Osteoblast (primary cell): Measurements from ENCODE around the gene DELE1. TPM values are rescaled to one million over a fixed set of nuclear protein-coding genes. Genes with fewer than 3 reads are reported as not detected.

ENCODE experiments used
- DNase-seq: peaks from one replicate; pipeline ENCODE4 v3.0.0; 2011; ENCODE audit warnings: low spot score, mixed read lengths; ENCODE audit not compliant: insufficient read length; ENCODE audit errors: missing footprints
- H2AFZ ChIP-seq: 2 replicates; pipeline ENCODE4 v1.6.0; 2011; ENCODE audit warnings: mild to moderate bottlenecking, low read length
- H3K27ac ChIP-seq: 2 replicates; pipeline ENCODE4 v1.5.1; 2011; ENCODE audit warnings: mild to moderate bottlenecking, low read depth, low read length, moderate library complexity
- H3K27me3 ChIP-seq: 2 replicates; pipeline ENCODE4 v1.6.0; 2012; ENCODE audit warnings: mild to moderate bottlenecking, control low read depth, inconsistent platforms, low read length, moderate library complexity; ENCODE audit not compliant: insufficient read depth
- H3K36me3 ChIP-seq: 2 replicates; pipeline ENCODE4 v1.5.1; 2011; ENCODE audit warnings: mild to moderate bottlenecking, low read length, control low read depth, moderate library complexity; ENCODE audit not compliant: insufficient read depth
- H3K4me1 ChIP-seq: 2 replicates; pipeline ENCODE4 v1.5.1; 2011; ENCODE audit warnings: mild to moderate bottlenecking, low read length, control low read depth, moderate library complexity; ENCODE audit not compliant: insufficient read depth
- H3K4me2 ChIP-seq: 2 replicates; pipeline ENCODE4 v1.6.0; 2011; ENCODE audit warnings: mild to moderate bottlenecking, low read length; ENCODE audit not compliant: insufficient read depth
- H3K4me3 ChIP-seq: fragments of 200-600 bp; sonication (generic); 3 replicates; pipeline ENCODE4 v1.5.1; 2012; ENCODE audit warnings: mild to moderate bottlenecking, low read length, inconsistent platforms; ENCODE audit not compliant: insufficient read depth
- H3K79me2 ChIP-seq: 2 replicates; pipeline ENCODE4 v1.6.0; 2012; ENCODE audit warnings: mild to moderate bottlenecking, low read length, control low read depth, inconsistent platforms; ENCODE audit not compliant: insufficient read depth
- H3K9me3 ChIP-seq: 2 replicates; pipeline ENCODE4 v1.5.1; 2011; ENCODE audit warnings: low read depth, low read length, control low read depth
- H4K20me1 ChIP-seq: 2 replicates; pipeline ENCODE4 v1.6.0; 2012; ENCODE audit warnings: mild to moderate bottlenecking, low read length, control low read depth; ENCODE audit not compliant: insufficient read depth
- CTCF ChIP-seq: IDR thresholded peaks from 2 replicates; pipeline ENCODE4 v1.5.1; 2011; ENCODE audit warnings: mild to moderate bottlenecking, low read depth, low read length, moderate library complexity; ENCODE audit errors: extremely low read depth
- total RNA-seq: library from RNA; depleted of rRNA; stranded (reverse); fragments of >200 nt; gene quantifications from 2 replicates; pipeline ENCODE4 v1.2.3, GENCODE V29; 2012

Gene DELE1
- total RNA-seq = 50.1 and 52.1 TPM in 2 replicates

- H3K4me1 ChIP-seq = peaks cover 14% of the 10 kb centered on the region
- H3K79me2 ChIP-seq = peaks cover 21% of the 10 kb centered on the region
- peak within 1 kb of the TSS; percentile 94 for H3K27ac ChIP-seq
- H2AFZ ChIP-seq = peak within 1 kb of the TSS; percentile 92
- peak within 1 kb of the TSS; percentile 99 for H3K4me2 ChIP-seq
- H3K27me3 ChIP-seq = no peaks in the 10 kb centered on the region
- no peaks in the 10 kb centered on the region for H3K9me3 ChIP-seq
- H4K20me1 ChIP-seq = peaks cover 10% of the 10 kb centered on the region
- peaks cover 33% of the 10 kb centered on the region for H3K36me3 ChIP-seq
- H3K4me3 ChIP-seq = peak within 1 kb of the TSS; percentile 90
- peak; percentile 98 for DNase-seq
- no peak for TF ChIP-seq CTCF
Measured at GRCh38 chr5:141923448-141924313, at the start of gene DELE1. DELE1 (plus strand) TSS chr5:141923871; CDS start chr5:141923942, 71 bp downstream.

GRCh38 chr5:141873933-141874261, 49.8 kb upstream of the DELE1 start:
- peak; percentile 65 for DNase-seq
- H3K36me3 ChIP-seq = no peaks in the 10 kb centered on the region
- no peak for TF ChIP-seq CTCF
- peaks cover 5% of the 10 kb centered on the region for H3K4me1 ChIP-seq
- no peak overlapping the region for H3K4me2 ChIP-seq
- no peak overlapping the region for H3K27ac ChIP-seq
- H3K27me3 ChIP-seq = peaks cover 62% of the 10 kb centered on the region
- no peak overlapping the region for H2AFZ ChIP-seq
- no peaks in the 10 kb centered on the region for H3K9me3 ChIP-seq
- no peaks in the 10 kb centered on the region for H4K20me1 ChIP-seq
- no peak overlapping the region for H3K4me3 ChIP-seq
- no peaks in the 10 kb centered on the region for H3K79me2 ChIP-seq

GRCh38 chr5:141874262-141874964, 49.3 kb upstream of the DELE1 start:
- Histone ChIP-seq H3K4me3 (no peak overlapping the region), H3K79me2 (no peaks in the 10 kb centered on the region), H2AFZ (no peak overlapping the region), H3K4me1 (peaks cover 7% of the 10 kb centered on the region), H3K9me3 (no peaks in the 10 kb centered on the region), H3K27ac (no peak overlapping the region), H3K4me2 (no peak overlapping the region), H4K20me1 (no peaks in the 10 kb centered on the region), H3K27me3 (peaks cover 62% of the 10 kb centered on the region), H3K36me3 (no peaks in the 10 kb centered on the region)
- no peak for TF ChIP-seq CTCF
- DNase-seq = no peak

- TF ChIP-seq CTCF = no peak
- Histone ChIP-seq H3K79me2 (no peaks in the 10 kb centered on the region), H3K27me3 (peaks cover 70% of the 10 kb centered on the region)
Measured at GRCh38 chr5:141875022-141875740, 48.5 kb upstream of the DELE1 start.

More at GRCh38 chr5:141875022-141875740, 48.5 kb upstream of the DELE1 start:
- Histone ChIP-seq H2AFZ (no peak overlapping the region), H4K20me1 (no peaks in the 10 kb centered on the region), H3K27ac (no peak overlapping the region), H3K4me1 (peaks cover 7% of the 10 kb centered on the region), H3K9me3 (no peaks in the 10 kb centered on the region), H3K4me3 (no peak overlapping the region), H3K36me3 (no peaks in the 10 kb centered on the region), H3K4me2 (no peak overlapping the region)
- DNase-seq = peak; percentile 52
